ENCODE measurements around the gene EIF5A2. TPM values are rescaled to one million over a fixed set of nuclear protein-coding genes. Genes with fewer than 3 reads are reported as not detected.
"Not testable (repeated sequence)": the region's sequence is repeated elsewhere in the genome, so short reads cannot be mapped to it uniquely, and the experiment has no call there.

The EIF5A2 gene
- total and polyA plus RNA-seq, 4 donors: 6.3 to 18.3 (median 12.1) TPM

- H3K4me1 ChIP-seq (ENCODE audit: control insufficient read depth, insufficient read depth, low read length); H3K27ac ChIP-seq (ENCODE audit: low read depth, low read length); H3K9me3 ChIP-seq (ENCODE audit: control insufficient read depth, insufficient read depth, low read length); H3K4me3 ChIP-seq (ENCODE audit: low read depth, low read length); H3K36me3 ChIP-seq (ENCODE audit: control insufficient read depth, insufficient read depth, low read length); DNase-seq (ENCODE audit: low read depth in 4 of 6, low spot score in 6 of 6); H3K27me3 ChIP-seq (ENCODE audit: control insufficient read depth, insufficient read depth, low read length): not testable (repeated sequence)
- 90% methylated on average over 2 of the region's 6 CpGs for WGBS (ENCODE audit: insufficient coverage)
Observed at GRCh38 chr3:170877311-170877710, 31.1 kb downstream of the EIF5A2 start.

GRCh38 chr3:170876537-170876936, 31.9 kb downstream of the EIF5A2 start:
- no peaks in the 10 kb centered on the region for H3K36me3 ChIP-seq (ENCODE audit: control insufficient read depth, insufficient read depth, low read length)
- no peaks in the 10 kb centered on the region for H3K27me3 ChIP-seq (ENCODE audit: control insufficient read depth, insufficient read depth, low read length)
- no peak overlapping the region for H3K4me3 ChIP-seq (ENCODE audit: low read depth, low read length)
- H3K4me1 ChIP-seq (ENCODE audit: control insufficient read depth, insufficient read depth, low read length): no peaks in the 10 kb centered on the region
- H3K27ac ChIP-seq (ENCODE audit: low read depth, low read length): no peak overlapping the region
- peaks cover 3% of the 10 kb centered on the region for H3K9me3 ChIP-seq (ENCODE audit: control insufficient read depth, insufficient read depth, low read length)
- 75% methylated on average over 2 of the region's 2 CpGs for WGBS (ENCODE audit: insufficient coverage)
- no peak for DNase-seq (ENCODE audit: low read depth in 4 of 6, low spot score in 6 of 6)

DNA sequence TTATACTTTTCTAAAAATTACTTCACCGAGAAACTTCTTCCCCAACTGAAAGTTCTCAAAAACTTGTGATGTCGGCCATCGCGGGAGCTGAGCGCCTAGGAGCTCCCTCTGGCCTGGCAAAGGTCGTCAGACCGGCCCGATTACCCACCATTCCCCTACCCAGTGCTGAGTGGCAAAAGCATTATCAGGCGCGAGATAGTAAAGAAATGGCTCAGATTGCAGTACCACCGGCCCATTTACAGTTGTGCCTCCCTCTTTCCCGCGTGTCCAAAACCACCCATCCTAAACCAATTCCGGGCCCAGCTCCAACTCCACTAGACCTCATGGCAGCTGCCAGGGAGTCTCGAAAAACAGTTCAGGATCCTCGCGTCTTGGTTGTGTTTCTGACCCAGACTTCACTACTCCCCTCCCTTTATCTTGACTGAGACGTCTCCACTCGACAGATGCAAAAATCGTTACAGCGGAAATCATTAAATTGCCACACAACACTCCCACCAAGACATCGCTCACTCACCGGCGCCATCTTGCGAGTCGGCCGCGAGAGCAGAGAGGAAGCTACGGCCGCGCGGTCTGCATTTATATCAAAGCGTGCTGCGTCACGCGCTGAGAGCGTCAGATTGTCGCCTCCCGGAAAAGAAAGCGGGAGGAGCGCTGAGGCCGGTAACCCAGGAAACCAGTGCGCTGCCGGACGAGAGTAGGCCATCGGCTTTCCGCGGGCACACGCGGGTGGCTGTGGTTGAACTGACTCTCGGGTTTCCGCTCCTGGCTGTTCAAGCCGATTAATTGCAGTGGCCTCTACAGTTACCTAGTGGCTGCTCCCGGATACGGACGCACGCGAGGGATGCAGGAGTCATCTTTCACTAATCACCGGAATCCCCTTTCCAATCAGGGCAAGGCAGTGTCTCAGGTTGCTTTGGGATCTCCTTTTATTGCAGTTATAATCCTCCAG, 38.5 kb downstream of the EIF5A2 start, which contains the start of gene RPL22L1:
RPL22L1 (minus strand) TSS at position 551 of the 949 bp plus-strand sequence; CDS start at position 523, 28 bp downstream.
- Histone ChIP-seq H3K27ac (ENCODE audit: low read depth, low read length) (peak within 1 kb of the TSS; percentile 90), H3K9me3 (ENCODE audit: control insufficient read depth, insufficient read depth, low read length) (peaks cover 1% of the 10 kb centered on the region), H3K4me1 (ENCODE audit: control insufficient read depth, insufficient read depth, low read length) (peaks cover 9% of the 10 kb centered on the region), H3K27me3 (ENCODE audit: control insufficient read depth, insufficient read depth, low read length) (no peaks in the 10 kb centered on the region), H3K36me3 (ENCODE audit: control insufficient read depth, insufficient read depth, low read length) (peaks cover 3% of the 10 kb centered on the region), H3K4me3 (ENCODE audit: low read depth, low read length) (peak within 1 kb of the TSS; percentile 91)
- peak; percentile 89 to 99 (median 95) for DNase-seq (ENCODE audit: low read depth in 4 of 6, low spot score in 6 of 6)
- under 1% methylated on average over 54 of the region's 59 CpGs for WGBS (ENCODE audit: insufficient coverage)

DNA sequence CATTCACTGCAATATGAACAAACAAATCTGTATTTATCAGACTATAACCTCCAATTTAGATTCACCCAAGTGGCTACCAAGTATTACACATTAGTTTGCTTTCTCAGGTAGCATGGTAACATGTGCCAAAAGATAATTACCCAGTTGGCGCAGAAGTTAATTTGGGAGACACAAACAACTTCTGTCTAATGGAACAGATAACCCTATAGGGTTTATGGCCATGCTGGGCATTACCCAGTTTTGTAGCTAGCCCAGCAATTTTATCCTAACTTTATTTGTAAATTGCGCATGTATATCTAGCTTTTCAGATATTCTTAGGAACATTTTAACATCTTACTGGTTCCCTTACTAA, 39.2 kb downstream of the EIF5A2 start:
- Histone ChIP-seq H3K27ac (ENCODE audit: low read depth, low read length) (no peak overlapping the region), H3K4me1 (ENCODE audit: control insufficient read depth, insufficient read depth, low read length) (peaks cover 9% of the 10 kb centered on the region), H3K27me3 (ENCODE audit: control insufficient read depth, insufficient read depth, low read length) (no peaks in the 10 kb centered on the region), H3K4me3 (ENCODE audit: low read depth, low read length) (peak overlapping the region; percentile 91), H3K9me3 (ENCODE audit: control insufficient read depth, insufficient read depth, low read length) (peaks cover 1% of the 10 kb centered on the region), H3K36me3 (ENCODE audit: control insufficient read depth, insufficient read depth, low read length) (peaks cover 3% of the 10 kb centered on the region)
- WGBS (ENCODE audit: insufficient coverage): no CpG with 5 or more reads among the region's 2 CpGs
- DNase-seq (ENCODE audit: low read depth in 4 of 6, low spot score in 6 of 6): peak in 1 of 6 donors; percentile 10

DNA sequence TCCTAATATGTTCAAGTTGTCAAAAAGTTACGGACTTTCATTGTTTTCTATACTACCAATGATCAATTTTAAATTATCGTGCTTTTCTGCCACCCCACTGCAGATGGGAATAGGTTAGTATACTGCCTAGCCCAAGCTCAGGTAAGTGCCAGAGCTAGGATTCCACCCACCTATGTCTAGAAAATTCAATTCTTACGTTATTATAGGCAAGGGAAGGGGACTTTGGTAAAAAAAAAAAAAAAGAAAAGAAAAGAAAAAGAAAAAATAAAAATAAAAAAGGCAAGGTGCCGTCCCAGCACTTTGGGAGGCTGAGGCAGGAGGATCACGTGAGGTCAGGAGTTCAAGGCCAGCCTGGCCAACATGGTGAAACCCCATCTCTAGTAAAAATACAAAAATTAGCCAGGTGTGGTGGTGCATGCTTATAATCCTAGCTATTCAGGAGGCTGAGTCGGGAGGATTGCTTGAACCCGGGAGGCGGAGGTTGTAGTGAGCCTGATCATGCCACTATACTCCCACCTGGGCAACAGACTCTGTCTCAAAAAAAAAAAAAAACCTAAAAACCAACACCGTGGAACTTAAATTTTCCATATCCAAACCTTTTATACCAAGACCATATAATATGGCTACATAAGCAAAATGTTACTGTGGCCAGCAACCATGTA, 39.7 kb downstream of the EIF5A2 start:
- DNase-seq (ENCODE audit: low read depth in 4 of 6, low spot score in 6 of 6): no peak
- no peak overlapping the region for H3K27ac ChIP-seq (ENCODE audit: low read depth, low read length)
- H3K27me3 ChIP-seq (ENCODE audit: control insufficient read depth, insufficient read depth, low read length): no peaks in the 10 kb centered on the region
- no peaks in the 10 kb centered on the region for H3K9me3 ChIP-seq (ENCODE audit: control insufficient read depth, insufficient read depth, low read length)
- peaks cover 3% of the 10 kb centered on the region for H3K36me3 ChIP-seq (ENCODE audit: control insufficient read depth, insufficient read depth, low read length)
- H3K4me3 ChIP-seq (ENCODE audit: low read depth, low read length): peak overlapping the region; percentile 91
- whole genome bisulfite sequencing (ENCODE audit: insufficient coverage): 67% methylated on average over 1 of the region's 9 CpGs
- peaks cover 9% of the 10 kb centered on the region for H3K4me1 ChIP-seq (ENCODE audit: control insufficient read depth, insufficient read depth, low read length)

DNA sequence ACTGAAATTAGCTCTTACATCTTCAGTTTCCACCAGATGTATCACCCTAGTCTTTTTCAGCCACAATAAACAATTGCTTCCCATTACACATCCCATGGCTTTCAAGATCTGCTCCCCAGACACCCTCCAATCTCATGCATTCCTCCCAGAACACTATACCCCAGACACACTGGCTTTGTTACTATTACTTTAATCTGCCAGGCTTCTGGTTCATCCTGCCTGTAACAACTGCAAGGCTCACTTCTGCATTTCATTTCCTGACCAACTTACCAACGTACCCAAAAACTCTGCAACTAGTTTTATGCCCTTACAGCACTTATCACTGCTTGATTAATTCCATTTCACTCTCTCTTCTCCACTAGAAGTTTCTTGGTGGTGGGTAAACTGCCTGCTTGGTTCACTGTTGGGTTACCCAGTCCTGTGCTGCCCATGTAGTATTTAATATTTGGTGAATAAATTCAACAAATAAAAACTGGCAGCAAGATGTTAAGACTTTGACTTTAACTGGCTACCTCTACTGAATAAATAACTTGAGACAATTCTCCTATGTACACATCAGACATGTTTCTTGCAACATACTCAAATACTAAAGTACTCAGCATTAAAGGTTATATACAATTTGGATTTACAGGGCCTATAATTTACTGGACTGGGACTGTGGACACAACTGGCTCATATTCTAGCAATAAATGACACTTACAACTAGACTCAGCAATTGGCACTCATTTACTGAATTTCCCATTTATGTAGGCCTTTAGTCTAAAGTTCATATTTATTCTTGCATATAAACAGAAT, 41.1 kb downstream of the EIF5A2 start:
- no peak for DNase-seq (ENCODE audit: low read depth in 4 of 6, low spot score in 6 of 6)
- Histone ChIP-seq H3K9me3 (ENCODE audit: control insufficient read depth, insufficient read depth, low read length) (no peaks in the 10 kb centered on the region), H3K27me3 (ENCODE audit: control insufficient read depth, insufficient read depth, low read length) (no peaks in the 10 kb centered on the region), H3K27ac (ENCODE audit: low read depth, low read length) (no peak overlapping the region), H3K4me3 (ENCODE audit: low read depth, low read length) (no peak overlapping the region), H3K4me1 (ENCODE audit: control insufficient read depth, insufficient read depth, low read length) (peaks cover 9% of the 10 kb centered on the region), H3K36me3 (ENCODE audit: control insufficient read depth, insufficient read depth, low read length) (peaks cover 3% of the 10 kb centered on the region)
- WGBS (ENCODE audit: insufficient coverage): no CpG with 5 or more reads among the region's 1 CpG

- H3K4me1 ChIP-seq (ENCODE audit: control insufficient read depth, insufficient read depth, low read length): peaks cover 9% of the 10 kb centered on the region
- H3K27ac ChIP-seq (ENCODE audit: low read depth, low read length): no peak overlapping the region
- no peak for DNase-seq (ENCODE audit: low read depth in 4 of 6, low spot score in 6 of 6)
- peaks cover 3% of the 10 kb centered on the region for H3K36me3 ChIP-seq (ENCODE audit: control insufficient read depth, insufficient read depth, low read length)
- H3K27me3 ChIP-seq (ENCODE audit: control insufficient read depth, insufficient read depth, low read length): no peaks in the 10 kb centered on the region
- WGBS (ENCODE audit: insufficient coverage): no CpG with 5 or more reads among the region's 3 CpGs
- H3K4me3 ChIP-seq (ENCODE audit: low read depth, low read length): no peak overlapping the region
- H3K9me3 ChIP-seq (ENCODE audit: control insufficient read depth, insufficient read depth, low read length): no peaks in the 10 kb centered on the region
Observed at GRCh38 chr3:170866499-170866898, 41.9 kb downstream of the EIF5A2 start.

DNA sequence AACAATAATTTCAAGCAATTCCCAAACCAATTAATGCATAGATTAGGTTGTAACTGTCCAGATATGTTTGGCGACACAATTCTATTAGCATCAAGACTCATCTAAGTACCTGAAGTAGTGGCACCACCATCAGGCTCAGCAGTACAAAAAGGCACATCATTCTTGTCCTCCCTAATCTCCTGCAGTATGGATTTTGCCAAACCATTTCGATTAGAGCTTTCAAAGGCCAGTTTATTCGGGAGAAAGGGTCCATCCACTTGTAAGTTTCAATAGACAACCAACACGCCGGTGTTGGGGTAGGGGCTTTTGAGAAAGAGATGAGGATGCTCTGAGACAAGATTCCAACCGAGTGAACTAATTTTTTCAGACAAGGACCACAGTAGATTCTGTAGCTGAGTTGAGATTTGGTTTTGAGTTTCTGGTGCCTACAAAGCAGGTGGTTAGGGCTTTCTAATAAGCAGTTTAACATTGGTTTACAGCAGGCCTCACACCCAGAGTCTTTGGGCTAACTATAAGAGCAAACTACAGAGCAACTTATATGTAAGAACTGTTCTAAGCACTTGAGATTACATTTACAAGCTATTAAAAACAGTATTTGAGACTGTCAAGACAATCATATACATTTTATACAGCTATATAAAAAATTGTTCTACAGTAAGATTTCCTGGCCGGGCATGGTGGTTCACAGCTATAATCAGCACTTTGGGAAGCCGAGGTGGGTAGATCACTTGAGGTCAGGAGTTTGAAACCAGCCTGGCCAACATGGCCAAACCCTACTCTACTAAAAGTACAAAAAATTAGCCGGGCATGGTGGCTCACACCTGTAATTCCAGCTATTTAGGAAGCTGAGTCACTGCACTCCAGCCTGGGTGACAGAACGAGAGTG, 43.0 kb downstream of the EIF5A2 start:
- Histone ChIP-seq H3K9me3 (ENCODE audit: control insufficient read depth, insufficient read depth, low read length) (no peaks in the 10 kb centered on the region), H3K4me1 (ENCODE audit: control insufficient read depth, insufficient read depth, low read length) (peaks cover 5% of the 10 kb centered on the region), H3K27me3 (ENCODE audit: control insufficient read depth, insufficient read depth, low read length) (no peaks in the 10 kb centered on the region), H3K27ac (ENCODE audit: low read depth, low read length) (no peak overlapping the region), H3K4me3 (ENCODE audit: low read depth, low read length) (no peak overlapping the region), H3K36me3 (ENCODE audit: control insufficient read depth, insufficient read depth, low read length) (peaks cover 3% of the 10 kb centered on the region)
- 89% methylated on average over 4 of the region's 10 CpGs for WGBS (ENCODE audit: insufficient coverage)
- no peak for DNase-seq (ENCODE audit: low read depth in 4 of 6, low spot score in 6 of 6)

Data from spinal cord (tissue), 10 donors.